Smooth muscle cell of bladder (primary cell): ENCODE measurements around the gene ZNF608. TPM values are rescaled to one million over a fixed set of nuclear protein-coding genes. Genes with fewer than 3 reads are reported as not detected.

Experiments
- total RNA-seq: library from RNA; depleted of rRNA; stranded (reverse); fragments of >200 nt; gene quantifications from 2 replicates; pipeline ENCODE4 v1.2.3, GENCODE V29; 2014

ZNF608 gene
- 4.2 and 7.1 TPM in 2 replicates for total RNA-seq

GRCh38 chr5:124745928-124746915, at the start of gene ZNF608:
Gene ZNF608, minus strand, starts transcription at chr5:124746639. Its CDS starts 1,650 bp downstream, at chr5:124744989.

